Skin epidermis (tissue), 12 donors: ENCODE measurements around the gene DBNDD2.
A peak's percentile ranks its signal among the peaks of the same experiment; 100 is the strongest.

Source experiments
- H3K27ac ChIP-seq, 21 experiments: fragments of 200-600 bp; sonication (generic) in 11 of 21; one replicate each; pipeline ENCODE4 v1.5.0; 2020; ENCODE audit warnings: mild to moderate bottlenecking in 3 of 21, inconsistent platforms in 2 of 21, moderate library complexity in 2 of 21
- H3K4me3 ChIP-seq, 7 experiments: fragments of 200-600 bp; sonication (generic) in 2 of 7; one replicate each; pipeline ENCODE4 v1.5.0; 2020; ENCODE audit warnings: inconsistent platforms in 2 of 7, mild to moderate bottlenecking in 2 of 7, moderate library complexity in 1 of 7

Gene DBNDD2

GRCh38 chr20:45410887-45411286, 2.8 kb downstream of the DBNDD2 start:
- Histone ChIP-seq H3K4me3 (no peak overlapping the region), H3K27ac (no peak overlapping the region)

- Histone ChIP-seq H3K4me3 (no peak overlapping the region), H3K27ac (no peak overlapping the region)
Measured at GRCh38 chr20:45412653-45413052, 4.6 kb downstream of the DBNDD2 start.

GRCh38 chr20:45413479-45413878, 5.4 kb downstream of the DBNDD2 start:
- Histone ChIP-seq H3K4me3 (no peak overlapping the region), H3K27ac (no peak overlapping the region)

GRCh38 chr20:45415822-45416637, 7.9 kb downstream of the DBNDD2 start, which contains the start of gene PIGT:
Gene PIGT (plus strand): TSS chr20:45416141. CDS start chr20:45416157, 16 bp downstream.
- H3K4me3 ChIP-seq, result peak within 1 kb of the TSS; percentile 61 to 97 (median 88)
- peak within 1 kb of the TSS; percentile 59 to 94 (median 84) for H3K27ac ChIP-seq

- Histone ChIP-seq H3K27ac (peak overlapping the region in 8 of 21 experiments; percentile 83 to 94 (median 85)), H3K4me3 (peak overlapping the region in 6 of 7 experiments; percentile 61 to 97 (median 84))
Measured at GRCh38 chr20:45416917-45417316, 8.8 kb downstream of the DBNDD2 start.

- Histone ChIP-seq H3K27ac (peak overlapping the region in 15 of 21 experiments; percentile 0 to 82 (median 63)), H3K4me3 (no peak overlapping the region)
Measured at GRCh38 chr20:45419188-45420091, 11.4 kb downstream of the DBNDD2 start.

- peak overlapping the region in 6 of 21 experiments; percentile 3 to 76 (median 58) for H3K27ac ChIP-seq
- no peak overlapping the region for H3K4me3 ChIP-seq
Measured at GRCh38 chr20:45420125-45420524, 12.0 kb downstream of the DBNDD2 start.

GRCh38 chr20:45423700-45424099, 15.6 kb downstream of the DBNDD2 start:
- Histone ChIP-seq H3K4me3 (no peak overlapping the region), H3K27ac (no peak overlapping the region)

- H3K27ac ChIP-seq, result peak overlapping the region in 3 of 21 experiments; percentile 17 to 75 (median 55)
Measured at GRCh38 chr20:45425561-45425960, 17.5 kb downstream of the DBNDD2 start.

GRCh38 chr20:45426320-45427016, 18.4 kb downstream of the DBNDD2 start:
- H3K27ac ChIP-seq, result peak overlapping the region in 10 of 21 experiments; percentile 6 to 75 (median 39)
- H3K4me3 ChIP-seq, result no peak overlapping the region

More at GRCh38 chr20:45425561-45425960, 17.5 kb downstream of the DBNDD2 start:
- H3K4me3 ChIP-seq, result no peak overlapping the region

GRCh38 chr20:45427236-45428149, 19.4 kb downstream of the DBNDD2 start:
- H3K4me3 ChIP-seq, result no peak overlapping the region
- H3K27ac ChIP-seq, result peak overlapping the region in 4 of 21 experiments; percentile 5 to 44 (median 36)

GRCh38 chr20:45429618-45430017, 21.5 kb downstream of the DBNDD2 start:
- no peak overlapping the region for H3K4me3 ChIP-seq
- H3K27ac ChIP-seq, result no peak overlapping the region

- Histone ChIP-seq H3K4me3 (no peak overlapping the region), H3K27ac (no peak overlapping the region)
Measured at GRCh38 chr20:45432294-45432693, 24.2 kb downstream of the DBNDD2 start.

GRCh38 chr20:45433316-45433715, 25.2 kb downstream of the DBNDD2 start:
- no peak overlapping the region for H3K4me3 ChIP-seq
- H3K27ac ChIP-seq, result peak overlapping the region in 1 of 21 experiments; percentile 14

- H3K4me3 ChIP-seq, result no peak overlapping the region
Measured at GRCh38 chr20:45433976-45434375, 25.9 kb downstream of the DBNDD2 start.

GRCh38 chr20:45436732-45437485, 28.8 kb downstream of the DBNDD2 start:
- peak overlapping the region in 17 of 21 experiments; percentile 23 to 83 (median 66) for H3K27ac ChIP-seq
- H3K4me3 ChIP-seq, result peak overlapping the region; percentile 32 to 55 (median 48)

More at GRCh38 chr20:45433976-45434375, 25.9 kb downstream of the DBNDD2 start:
- H3K27ac ChIP-seq, result no peak overlapping the region

- H3K4me3 ChIP-seq, result no peak overlapping the region
- no peak overlapping the region for H3K27ac ChIP-seq
Measured at GRCh38 chr20:45440424-45440823, 32.3 kb downstream of the DBNDD2 start.
